Mesothelial cell of epicardium (in vitro differentiated cells): ENCODE data around the gene PMAIP1. TPM values are rescaled to one million over a fixed set of nuclear protein-coding genes. Genes with fewer than 3 reads are reported as not detected.
A peak's percentile ranks its signal among the peaks of the same experiment; 100 is the strongest.
"Not testable (repeated sequence)": the region's sequence is repeated elsewhere in the genome, so short reads cannot be mapped to it uniquely, and the experiment has no call there.

Source experiments
- DNase-seq, 2 experiments: peaks; one replicate each; pipeline ENCODE4 v3.0.0; 2021; ENCODE audit warnings: low spot score in 2 of 2; ENCODE audit not compliant: unreplicated experiment in 2 of 2
- H3K27ac Mint-ChIP-seq: 2 replicates; pipeline ENCODE4 v1.8.0; 2021; ENCODE audit warnings: mixed read lengths
- H3K27me3 Mint-ChIP-seq: 2 replicates; pipeline ENCODE4 v1.8.0; 2021; ENCODE audit warnings: low read depth, mixed read lengths
- H3K36me3 Mint-ChIP-seq: 2 replicates; pipeline ENCODE4 v1.8.0; 2021; ENCODE audit warnings: mixed read lengths
- H3K4me1 Mint-ChIP-seq: 2 replicates; pipeline ENCODE4 v1.8.0; 2021; ENCODE audit warnings: mixed read lengths
- H3K4me3 Mint-ChIP-seq: 2 replicates; pipeline ENCODE4 v1.8.0; 2021; ENCODE audit warnings: mild to moderate bottlenecking, moderate library complexity, mixed read lengths
- H3K9me3 Mint-ChIP-seq: 2 replicates; pipeline ENCODE4 v1.8.0; 2021; ENCODE audit warnings: mixed read lengths
- CTCF ChIP-seq: fragments of 200-600 bp; sonication (generic); IDR thresholded peaks from one replicate; pipeline ENCODE4 v1.5.0; 2021; ENCODE audit warnings: antibody characterized with exemption; ENCODE audit not compliant: unreplicated experiment
- total RNA-seq: library from RNA; stranded (reverse); gene quantifications from 3 replicates; pipeline ENCODE4 v1.2.1, GENCODE V29; 2021

Gene PMAIP1
- total RNA-seq = 7.6 to 10.9 TPM (median 9.9 TPM) in 3 replicates

GRCh38 chr18:59899298-59900221 lies at the start of gene PMAIP1:
TSS of gene PMAIP1 (plus strand) at chr18:59899996. CDS start at chr18:59900178, 182 bp downstream.
- peaks cover 16% of the 10 kb centered on the region for H3K4me1 Mint-ChIP-seq
- TF ChIP-seq CTCF = no peak
- H3K27me3 Mint-ChIP-seq = peaks cover 74% of the 10 kb centered on the region
- H3K9me3 Mint-ChIP-seq = no peaks in the 10 kb centered on the region
- peak within 1 kb of the TSS; percentile 85 for H3K4me3 Mint-ChIP-seq
- DNase-seq = peak; percentile 61 to 84
- H3K27ac Mint-ChIP-seq = peak within 1 kb of the TSS; percentile 94
- peaks cover 8% of the 10 kb centered on the region for H3K36me3 Mint-ChIP-seq

GRCh38 chr18:59851784-59852399 lies 47.9 kb upstream of the PMAIP1 start:
- DNase-seq = no peak
- Mint-ChIP-seq H3K9me3 (no peaks in the 10 kb centered on the region), H3K36me3 (no peaks in the 10 kb centered on the region), H3K27me3 (peaks cover 6% of the 10 kb centered on the region), H3K4me3 (no peak overlapping the region), H3K27ac (no peak overlapping the region), H3K4me1 (peaks cover 2% of the 10 kb centered on the region)
- TF ChIP-seq CTCF = no peak

- no peak overlapping the region for H3K27ac Mint-ChIP-seq
- TF ChIP-seq CTCF = no peak
- no peaks in the 10 kb centered on the region for H3K4me1 Mint-ChIP-seq
- H3K27me3 Mint-ChIP-seq = peaks cover 8% of the 10 kb centered on the region
- no peaks in the 10 kb centered on the region for H3K9me3 Mint-ChIP-seq
- DNase-seq = no peak
- H3K36me3 Mint-ChIP-seq = no peaks in the 10 kb centered on the region
- no peak overlapping the region for H3K4me3 Mint-ChIP-seq
Observed at GRCh38 chr18:59852548-59852947, 47.2 kb upstream of the PMAIP1 start.

GRCh38 chr18:59853380-59853779 lies 46.4 kb upstream of the PMAIP1 start:
- no peaks in the 10 kb centered on the region for H3K36me3 Mint-ChIP-seq
- no peak overlapping the region for H3K4me3 Mint-ChIP-seq
- no peak for TF ChIP-seq CTCF
- DNase-seq = no peak
- no peak overlapping the region for H3K27ac Mint-ChIP-seq
- H3K9me3 Mint-ChIP-seq = no peaks in the 10 kb centered on the region
- peaks cover 9% of the 10 kb centered on the region for H3K27me3 Mint-ChIP-seq
- H3K4me1 Mint-ChIP-seq = no peaks in the 10 kb centered on the region

GRCh38 chr18:59853988-59854387 lies 45.8 kb upstream of the PMAIP1 start:
- H3K36me3 Mint-ChIP-seq, H3K27ac Mint-ChIP-seq, DNase-seq, H3K27me3 Mint-ChIP-seq, H3K9me3 Mint-ChIP-seq, H3K4me1 Mint-ChIP-seq, H3K4me3 Mint-ChIP-seq: not testable (repeated sequence)

GRCh38 chr18:59861009-59861408 lies 38.8 kb upstream of the PMAIP1 start:
- Mint-ChIP-seq H3K9me3 (no peaks in the 10 kb centered on the region), H3K4me1 (no peaks in the 10 kb centered on the region), H3K27ac (no peak overlapping the region), H3K36me3 (no peaks in the 10 kb centered on the region), H3K4me3 (no peak overlapping the region), H3K27me3 (peaks cover 14% of the 10 kb centered on the region)
- no peak for TF ChIP-seq CTCF
- no peak for DNase-seq
